ENCODE results near the gene CIT. TPM values are rescaled to one million over a fixed set of nuclear protein-coding genes. Genes with fewer than 3 reads are reported as not detected.

CIT gene
- total RNA-seq, 2 donors from 2014 or later: 12.6 to 42.4 TPM

DNA sequence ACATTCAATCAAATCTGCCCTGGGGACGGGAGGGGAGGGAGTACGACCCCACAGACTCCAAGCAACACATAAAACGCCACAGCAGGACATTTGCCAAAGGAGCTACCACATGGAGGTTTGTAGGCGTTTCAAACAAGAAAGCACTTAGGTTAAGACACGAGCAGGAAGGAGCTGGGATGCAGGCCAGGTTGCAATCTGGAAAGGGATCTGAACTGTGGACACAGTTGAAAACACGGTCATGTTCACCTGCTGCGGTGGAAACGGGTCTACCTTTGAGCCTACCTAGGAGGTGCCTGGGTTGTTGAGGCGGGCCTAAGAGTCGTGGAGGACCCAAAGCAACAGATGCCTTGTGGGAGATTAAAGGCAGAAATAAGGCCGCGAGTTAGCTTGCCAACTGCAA lies 190.8 kb downstream of the CIT start:
- no peaks in the 10 kb centered on the region for H3K9me3 ChIP-seq
- H3K36me3 ChIP-seq: no peaks in the 10 kb centered on the region
- peak overlapping the region; percentile 85 for H3K27ac ChIP-seq
- peaks cover 35% of the 10 kb centered on the region for H3K4me1 ChIP-seq
- DNase-seq: peak; percentile 37
- TF ChIP-seq, protein P1, sequence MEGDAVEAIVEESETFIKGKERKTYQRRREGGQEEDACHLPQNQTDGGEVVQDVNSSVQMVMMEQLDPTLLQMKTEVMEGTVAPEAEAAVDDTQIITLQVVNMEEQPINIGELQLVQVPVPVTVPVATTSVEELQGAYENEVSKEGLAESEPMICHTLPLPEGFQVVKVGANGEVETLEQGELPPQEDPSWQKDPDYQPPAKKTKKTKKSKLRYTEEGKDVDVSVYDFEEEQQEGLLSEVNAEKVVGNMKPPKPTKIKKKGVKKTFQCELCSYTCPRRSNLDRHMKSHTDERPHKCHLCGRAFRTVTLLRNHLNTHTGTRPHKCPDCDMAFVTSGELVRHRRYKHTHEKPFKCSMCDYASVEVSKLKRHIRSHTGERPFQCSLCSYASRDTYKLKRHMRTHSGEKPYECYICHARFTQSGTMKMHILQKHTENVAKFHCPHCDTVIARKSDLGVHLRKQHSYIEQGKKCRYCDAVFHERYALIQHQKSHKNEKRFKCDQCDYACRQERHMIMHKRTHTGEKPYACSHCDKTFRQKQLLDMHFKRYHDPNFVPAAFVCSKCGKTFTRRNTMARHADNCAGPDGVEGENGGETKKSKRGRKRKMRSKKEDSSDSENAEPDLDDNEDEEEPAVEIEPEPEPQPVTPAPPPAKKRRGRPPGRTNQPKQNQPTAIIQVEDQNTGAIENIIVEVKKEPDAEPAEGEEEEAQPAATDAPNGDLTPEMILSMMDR (IDR thresholded peaks at IDR 0.05): no peak
- no peaks in the 10 kb centered on the region for H3K27me3 ChIP-seq
- intact Hi-C loops (cut with DNase I): no loop called here
- no peak overlapping the region for H3K4me3 ChIP-seq
- peak overlapping the region in 1 of 2 donors; percentile 38 for H3K9ac ChIP-seq (ENCODE audit: low read depth in 2 of 2, low read length in 2 of 2)

DNA sequence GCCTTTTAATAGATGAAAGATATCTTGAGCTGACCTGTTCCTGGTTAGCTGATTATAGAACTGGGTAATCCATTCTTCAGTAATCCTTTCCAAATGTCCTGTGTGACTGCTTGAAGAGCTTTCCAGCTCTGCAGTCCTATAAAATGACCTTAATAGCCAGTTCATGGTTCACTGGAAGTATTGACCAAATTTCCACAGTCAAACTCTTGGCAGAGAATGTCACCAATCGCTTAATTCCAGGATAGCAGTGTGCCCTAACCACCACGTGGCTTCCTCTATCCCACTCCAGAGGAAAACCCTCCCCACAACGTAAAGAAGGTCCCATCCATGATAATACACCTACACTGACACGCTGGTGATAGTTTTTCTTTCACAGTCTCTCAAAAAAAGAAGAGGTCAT lies 191.7 kb downstream of the CIT start:
- Histone ChIP-seq H3K9ac (ENCODE audit: low read depth in 2 of 2, low read length in 2 of 2) (peak overlapping the region in 1 of 2 donors; percentile 63), H3K4me3 (no peak overlapping the region), H3K4me1 (peaks cover 40% of the 10 kb centered on the region), H3K36me3 (peaks cover 7% of the 10 kb centered on the region), H3K9me3 (no peaks in the 10 kb centered on the region), H3K27me3 (no peaks in the 10 kb centered on the region), H3K27ac (peak overlapping the region; percentile 85)
- TF ChIP-seq, protein P1 (IDR thresholded peaks at IDR 0.05): no peak
- no peak for DNase-seq
- intact Hi-C loops (cut with DNase I): no loop called here

DNA sequence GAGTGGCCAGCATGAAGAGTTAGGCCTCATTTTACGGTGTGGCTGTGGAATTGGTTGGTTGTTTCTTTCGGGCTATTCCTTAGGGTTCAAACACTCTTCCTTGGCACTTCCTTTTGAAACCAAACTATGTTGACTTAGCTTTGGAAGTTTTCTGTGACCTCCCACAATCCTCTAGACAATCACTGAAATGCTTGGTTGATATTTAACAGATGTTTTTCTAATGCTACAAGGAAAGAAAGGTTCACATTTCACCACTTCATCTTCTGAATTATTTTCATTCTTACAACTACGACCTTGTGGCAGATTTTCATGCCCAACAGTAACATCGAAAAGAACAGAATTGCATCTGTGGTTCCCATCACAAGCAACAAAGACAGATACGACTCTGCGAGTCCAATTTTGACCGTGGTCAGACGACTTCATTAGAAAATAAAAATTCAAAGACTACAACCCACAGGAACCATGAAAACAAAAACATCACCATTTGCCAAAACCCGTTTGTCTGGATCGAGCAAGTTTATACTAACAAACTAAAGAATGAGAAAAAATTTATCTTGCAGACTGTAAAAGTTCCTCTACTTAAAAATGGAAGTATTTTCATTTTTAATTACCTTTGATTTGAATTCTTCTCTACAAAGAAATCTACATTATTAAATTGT lies 192.3 kb downstream of the CIT start:
- H3K27ac ChIP-seq: peak overlapping the region; percentile 85
- peaks cover 44% of the 10 kb centered on the region for H3K4me1 ChIP-seq
- peak overlapping the region in 1 of 2 donors; percentile 80 for H3K9ac ChIP-seq (ENCODE audit: low read depth in 2 of 2, low read length in 2 of 2)
- H3K36me3 ChIP-seq: peaks cover 12% of the 10 kb centered on the region
- H3K27me3 ChIP-seq: no peaks in the 10 kb centered on the region
- no peaks in the 10 kb centered on the region for H3K9me3 ChIP-seq
- intact Hi-C loops (cut with DNase I): no loop called here
- TF ChIP-seq, protein P1 (IDR thresholded peaks at IDR 0.05): no peak
- H3K4me3 ChIP-seq: no peak overlapping the region
- DNase-seq: peak; percentile 34

DNA sequence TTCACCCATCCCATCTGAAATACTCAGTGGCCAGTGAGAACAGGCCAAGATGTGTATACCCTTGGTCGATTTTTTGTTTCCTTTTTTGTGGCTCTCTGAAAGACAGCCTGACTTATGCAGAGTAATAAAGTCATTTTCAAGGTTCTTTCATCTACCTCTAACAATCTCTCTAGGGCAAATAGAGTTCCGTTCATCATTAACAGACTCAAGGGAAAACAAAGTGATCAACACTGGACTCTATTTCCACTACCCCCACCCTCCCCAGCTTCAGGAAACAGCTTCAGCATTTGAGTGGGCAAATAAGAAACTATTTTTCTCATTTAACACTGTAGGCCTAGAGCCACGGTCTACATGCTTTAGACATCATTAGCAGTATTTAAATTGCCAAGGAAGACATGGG lies 193.3 kb downstream of the CIT start:
- intact Hi-C loops (cut with DNase I): no loop called here
- Histone ChIP-seq H3K4me3 (no peak overlapping the region), H3K36me3 (peaks cover 16% of the 10 kb centered on the region), H3K27ac (peak overlapping the region; percentile 85), H3K27me3 (no peaks in the 10 kb centered on the region), H3K9me3 (no peaks in the 10 kb centered on the region), H3K9ac (ENCODE audit: low read depth in 2 of 2, low read length in 2 of 2) (peak overlapping the region in 1 of 2 donors; percentile 80), H3K4me1 (peaks cover 51% of the 10 kb centered on the region)
- DNase-seq: peak; percentile 27
- TF ChIP-seq, protein P1 (IDR thresholded peaks at IDR 0.05): no peak

DNA sequence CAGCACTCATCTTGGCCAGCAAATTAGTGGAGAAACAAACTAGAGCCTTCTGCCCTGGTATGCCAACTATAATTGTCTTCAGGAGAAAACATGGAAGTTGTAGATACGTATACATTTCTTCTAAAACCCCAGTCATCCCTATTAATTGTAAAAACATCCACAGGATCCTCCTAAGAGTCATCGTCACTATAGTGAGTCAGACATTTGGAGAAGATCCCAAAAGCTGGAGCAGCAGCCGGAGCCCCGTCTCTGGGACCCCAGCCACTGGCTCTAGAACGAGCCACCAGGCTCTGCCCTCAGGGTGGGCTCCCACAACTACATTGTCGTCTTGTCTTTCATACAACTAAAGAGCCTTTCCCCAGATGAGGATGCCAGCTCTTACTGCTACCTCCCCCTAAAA lies 193.7 kb downstream of the CIT start:
- H3K36me3 ChIP-seq: peaks cover 20% of the 10 kb centered on the region
- H3K9me3 ChIP-seq: no peaks in the 10 kb centered on the region
- intact Hi-C loops (cut with DNase I): no loop called here
- no peak overlapping the region for H3K4me3 ChIP-seq
- TF ChIP-seq, protein P1 (IDR thresholded peaks at IDR 0.05): no peak
- H3K4me1 ChIP-seq: peaks cover 51% of the 10 kb centered on the region
- peak overlapping the region; percentile 85 for H3K27ac ChIP-seq
- DNase-seq: no peak
- no peaks in the 10 kb centered on the region for H3K27me3 ChIP-seq
- peak overlapping the region in 1 of 2 donors; percentile 80 for H3K9ac ChIP-seq (ENCODE audit: low read depth in 2 of 2, low read length in 2 of 2)
